ENCODE measurements around the gene TEX101.
"Not testable (repeated sequence)": the region's sequence is repeated elsewhere in the genome, so short reads cannot be mapped to it uniquely, and the experiment has no call there.

DNA sequence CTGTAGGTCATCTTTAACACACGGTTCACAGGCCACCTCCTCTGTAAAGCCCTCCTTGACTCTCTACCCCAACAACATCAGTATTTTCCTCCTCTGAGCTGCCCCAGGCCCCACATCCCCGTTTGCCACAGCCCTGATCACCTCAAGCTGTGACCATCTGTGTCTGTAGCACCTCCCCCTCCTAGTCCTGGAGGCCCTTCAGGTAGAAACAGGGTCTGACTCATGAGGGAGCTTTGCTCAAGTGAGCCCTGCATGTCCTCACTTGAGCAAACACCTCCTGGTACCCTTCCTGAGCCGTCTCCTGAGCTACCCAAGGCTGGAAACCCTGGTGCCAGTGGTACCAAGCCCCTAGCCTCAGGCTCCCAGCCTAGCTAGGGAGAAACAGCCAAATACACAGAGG lies 37.1 kb upstream of the TEX101 start:
- TF ChIP-seq, protein P1, sequence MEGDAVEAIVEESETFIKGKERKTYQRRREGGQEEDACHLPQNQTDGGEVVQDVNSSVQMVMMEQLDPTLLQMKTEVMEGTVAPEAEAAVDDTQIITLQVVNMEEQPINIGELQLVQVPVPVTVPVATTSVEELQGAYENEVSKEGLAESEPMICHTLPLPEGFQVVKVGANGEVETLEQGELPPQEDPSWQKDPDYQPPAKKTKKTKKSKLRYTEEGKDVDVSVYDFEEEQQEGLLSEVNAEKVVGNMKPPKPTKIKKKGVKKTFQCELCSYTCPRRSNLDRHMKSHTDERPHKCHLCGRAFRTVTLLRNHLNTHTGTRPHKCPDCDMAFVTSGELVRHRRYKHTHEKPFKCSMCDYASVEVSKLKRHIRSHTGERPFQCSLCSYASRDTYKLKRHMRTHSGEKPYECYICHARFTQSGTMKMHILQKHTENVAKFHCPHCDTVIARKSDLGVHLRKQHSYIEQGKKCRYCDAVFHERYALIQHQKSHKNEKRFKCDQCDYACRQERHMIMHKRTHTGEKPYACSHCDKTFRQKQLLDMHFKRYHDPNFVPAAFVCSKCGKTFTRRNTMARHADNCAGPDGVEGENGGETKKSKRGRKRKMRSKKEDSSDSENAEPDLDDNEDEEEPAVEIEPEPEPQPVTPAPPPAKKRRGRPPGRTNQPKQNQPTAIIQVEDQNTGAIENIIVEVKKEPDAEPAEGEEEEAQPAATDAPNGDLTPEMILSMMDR (IDR thresholded peaks at IDR 0.05): not testable (repeated sequence)
- not testable (repeated sequence) for TF ChIP-seq POLR2AphosphoS5, EP300 (IDR thresholded peaks at IDR 0.05)
